Caco-2 (cell line): Measurements from ENCODE around the gene PFKFB3. TPM values are rescaled to one million over a fixed set of nuclear protein-coding genes. Genes with fewer than 3 reads are reported as not detected.

Source experiments
- BruUV-seq: library from RNA; stranded (reverse); fragments of 400-500 nt; replicated peaks from 2 replicates; lab custom pipeline; 2021; lab: Mats Ljungman, UMichigan
- CTCF ChIA-PET: fragments of 300-600 bp; sonication (Branson Sonifier 250); formaldehyde crosslinking; loops from one replicate; lab custom pipeline; 2022; ENCODE audit warnings: antibody characterized with exemption; lab: Charles Lee
- POLR2A ChIA-PET: fragments of 300-600 bp; sonication (Branson Sonifier 250); formaldehyde crosslinking; loops from one replicate; lab custom pipeline; 2022; ENCODE audit warnings: antibody characterized with exemption; lab: Charles Lee
- DNase-seq, 2 experiments: peaks; one replicate each; pipeline versions ENCODE4 v3.0.0 to v3.0.0-alpha.2; 2020 to 2022
- H3K27me3 ChIP-seq: replicated peaks from 2 replicates; pipeline ENCODE4 v1.6.0; 2011; ENCODE audit warnings: low read length; ENCODE audit not compliant: control insufficient read depth, insufficient read depth
- H3K36me3 ChIP-seq: 2 replicates; pipeline ENCODE4 v1.5.1; 2011; ENCODE audit warnings: low read length; ENCODE audit not compliant: control insufficient read depth, insufficient read depth
- H3K4me1 ChIP-seq: fragments of 250-450 bp; sonication (Bioruptor Pico); 2 replicates; pipeline ENCODE4 v1.5.1; 2020; ENCODE audit warnings: mild to moderate bottlenecking
- H3K4me3 ChIP-seq: 2 replicates; pipeline ENCODE4 v1.5.1; 2011; ENCODE audit warnings: low read depth, mild to moderate bottlenecking, control low read depth, low read length
- H3K9me3 ChIP-seq: fragments of 250-450 bp; sonication (Bioruptor Pico); 2 replicates; pipeline ENCODE4 v1.5.1; 2020; ENCODE audit warnings: mild to moderate bottlenecking, moderate library complexity
- H3K27ac Mint-ChIP-seq: one replicate; pipeline ENCODE4 v1.8.0; 2022; ENCODE audit warnings: mixed read lengths; ENCODE audit not compliant: unreplicated experiment
- H3K27me3 Mint-ChIP-seq: one replicate; pipeline ENCODE4 v1.8.0; 2022; ENCODE audit warnings: mixed read lengths; ENCODE audit not compliant: insufficient read depth, unreplicated experiment
- H3K36me3 Mint-ChIP-seq: one replicate; pipeline ENCODE4 v1.8.0; 2022; ENCODE audit warnings: mild to moderate bottlenecking, mixed read lengths; ENCODE audit not compliant: insufficient read depth, unreplicated experiment
- H3K4me1 Mint-ChIP-seq: one replicate; pipeline ENCODE4 v1.8.0; 2022; ENCODE audit warnings: low read depth, mixed read lengths; ENCODE audit not compliant: unreplicated experiment
- H3K4me3 Mint-ChIP-seq: one replicate; pipeline ENCODE4 v1.8.0; 2022; ENCODE audit warnings: mild to moderate bottlenecking, moderate library complexity, mixed read lengths; ENCODE audit not compliant: unreplicated experiment
- H3K9me3 Mint-ChIP-seq: one replicate; pipeline ENCODE4 v1.8.0; 2022; ENCODE audit warnings: mixed read lengths; ENCODE audit not compliant: unreplicated experiment
- CTCF ChIP-seq, 2 experiments: fragments of 200-600 bp in 1 of 2; IDR thresholded peaks; 1 replicate in 1 of 2; 2 replicates in 1 of 2; pipeline versions ENCODE4 v1.5.1 to v1.8.0; 2011 to 2022; ENCODE audit warnings: antibody characterized with exemption in 1 of 2, control low read depth in 1 of 2, inconsistent platforms in 1 of 2, low read depth in 1 of 2, low read length in 1 of 2, mild to moderate bottlenecking in 1 of 2, moderate library complexity in 1 of 2; ENCODE audit not compliant: insufficient read depth in 1 of 2, severe bottlenecking in 1 of 2, unreplicated experiment in 1 of 2
- intact Hi-C: fragments of 100-400 bp; cut with micrococcal nuclease; formaldehyde crosslinking; loops from one replicate; pipeline ENCODE4 v1.10.0; 2022; ENCODE audit not compliant: unreplicated experiment
- total RNA-seq: library from RNA; stranded (reverse); gene quantifications from 2 replicates; pipeline ENCODE4 v1.2.3, GENCODE V29; 2022

Gene PFKFB3
- total RNA-seq, 1 experiment from 2014 or later, result 33.0 TPM

GRCh38 chr10:6219494-6219836, 16.7 kb downstream of the PFKFB3 start:
- peaks cover 34% of the 10 kb centered on the region for H3K36me3 Mint-ChIP-seq

GRCh38 chr10:6220418-6221191, 17.9 kb downstream of the PFKFB3 start:
- H3K9me3 ChIP-seq, result no peaks in the 10 kb centered on the region
- Mint-ChIP-seq H3K27me3 (no peaks in the 10 kb centered on the region), H3K9me3 (no peaks in the 10 kb centered on the region), H3K4me3 (no peak overlapping the region), H3K27ac (no peak overlapping the region), H3K36me3 (peaks cover 36% of the 10 kb centered on the region), H3K4me1 (no peaks in the 10 kb centered on the region)
- BruUV-seq, result no TSS peak
- intact Hi-C loops, result no loop called here
- no peak for TF ChIP-seq CTCF (IDR thresholded peaks at IDR 0.05; ENCODE audit: insufficient read depth in 1 of 2, low read depth in 1 of 2, low read length in 1 of 2, severe bottlenecking in 1 of 2, unreplicated experiment in 1 of 2)
- ChIA-PET POLR2A (interaction anchor here (0.6 kb wide), 1 partner anchor 91 kb away, joined by 3 read pairs; no protein-coding TSS in a partner anchor), CTCF (no interaction called here)
- no peaks in the 10 kb centered on the region for H3K4me1 ChIP-seq
- H3K27me3 ChIP-seq, result no peaks in the 10 kb centered on the region
- H3K36me3 ChIP-seq, result peaks cover 16% of the 10 kb centered on the region
- DNase-seq, result no peak
- H3K4me3 ChIP-seq, result no peak overlapping the region

More at GRCh38 chr10:6219494-6219836, 16.7 kb downstream of the PFKFB3 start:
- no peak for TF ChIP-seq CTCF (IDR thresholded peaks at IDR 0.05; ENCODE audit: insufficient read depth in 1 of 2, low read depth in 1 of 2, low read length in 1 of 2, severe bottlenecking in 1 of 2, unreplicated experiment in 1 of 2)
- Histone ChIP-seq H3K36me3 (peaks cover 18% of the 10 kb centered on the region), H3K4me3 (no peak overlapping the region), H3K9me3 (no peaks in the 10 kb centered on the region), H3K4me1 (no peaks in the 10 kb centered on the region), H3K27me3 (no peaks in the 10 kb centered on the region)
- intact Hi-C loops, result no loop called here
- Mint-ChIP-seq H3K27me3 (no peaks in the 10 kb centered on the region), H3K27ac (no peak overlapping the region), H3K9me3 (no peaks in the 10 kb centered on the region), H3K4me3 (no peak overlapping the region), H3K4me1 (no peaks in the 10 kb centered on the region)
- BruUV-seq, result no TSS peak
- POLR2A ChIA-PET, result no interaction called here
- DNase-seq, result no peak
- CTCF ChIA-PET, result no interaction called here

GRCh38 chr10:6221192-6221940, 18.6 kb downstream of the PFKFB3 start:
- peaks cover 16% of the 10 kb centered on the region for H3K36me3 ChIP-seq
- H3K9me3 ChIP-seq, result no peaks in the 10 kb centered on the region
- Mint-ChIP-seq H3K4me1 (no peaks in the 10 kb centered on the region), H3K9me3 (no peaks in the 10 kb centered on the region), H3K4me3 (no peak overlapping the region), H3K36me3 (peaks cover 40% of the 10 kb centered on the region), H3K27me3 (no peaks in the 10 kb centered on the region), H3K27ac (no peak overlapping the region)
- H3K27me3 ChIP-seq, result no peaks in the 10 kb centered on the region
- no peak for DNase-seq
- no peak overlapping the region for H3K4me3 ChIP-seq
- ChIA-PET POLR2A (no interaction called here), CTCF (no interaction called here)
- intact Hi-C loops, result no loop called here
- no TSS peak for BruUV-seq
- H3K4me1 ChIP-seq, result no peaks in the 10 kb centered on the region
- no peak for TF ChIP-seq CTCF (IDR thresholded peaks at IDR 0.05; ENCODE audit: insufficient read depth in 1 of 2, low read depth in 1 of 2, low read length in 1 of 2, severe bottlenecking in 1 of 2, unreplicated experiment in 1 of 2)
